GM18526 (cell line): ENCODE results near the gene DLG2.

Source experiments
- POLR2A ChIP-seq: IDR thresholded peaks from 3 replicates; pipeline ENCODE4 v1.6.1; 2011; ENCODE audit not compliant: insufficient read length; ENCODE audit errors: extremely low read depth

Gene DLG2

GRCh38 chr11:83628622-83629355 is 1998.4 kb downstream of the DLG2 start:
- no peak for TF ChIP-seq POLR2A

- TF ChIP-seq POLR2A: no peak
Observed at GRCh38 chr11:83625336-83625735, 2001.8 kb downstream of the DLG2 start.

GRCh38 chr11:83617671-83618070 is 2009.5 kb downstream of the DLG2 start:
- no peak for TF ChIP-seq POLR2A

GRCh38 chr11:83613767-83614121 is 2013.4 kb downstream of the DLG2 start:
- no peak for TF ChIP-seq POLR2A

- TF ChIP-seq POLR2A: no peak
Observed at GRCh38 chr11:83612891-83613766, 2014.0 kb downstream of the DLG2 start.

GRCh38 chr11:83611600-83611999 is 2015.5 kb downstream of the DLG2 start:
- no peak for TF ChIP-seq POLR2A

- TF ChIP-seq POLR2A: no peak
Observed at GRCh38 chr11:83611031-83611430, 2016.1 kb downstream of the DLG2 start.

GRCh38 chr11:83609191-83609590 is 2018.0 kb downstream of the DLG2 start:
- no peak for TF ChIP-seq POLR2A

GRCh38 chr11:83608571-83608970 is 2018.6 kb downstream of the DLG2 start:
- TF ChIP-seq POLR2A: no peak

GRCh38 chr11:83601914-83602527 is 2025.1 kb downstream of the DLG2 start:
- TF ChIP-seq POLR2A: no peak

GRCh38 chr11:83601201-83601913 is 2025.8 kb downstream of the DLG2 start:
- no peak for TF ChIP-seq POLR2A

- no peak for TF ChIP-seq POLR2A
Observed at GRCh38 chr11:83600661-83601060, 2026.5 kb downstream of the DLG2 start.

GRCh38 chr11:83599066-83599465 is 2028.1 kb downstream of the DLG2 start:
- TF ChIP-seq POLR2A: no peak

GRCh38 chr11:83583757-83584366 is 2043.3 kb downstream of the DLG2 start:
- no peak for TF ChIP-seq POLR2A

GRCh38 chr11:83574519-83574918 is 2052.6 kb downstream of the DLG2 start:
- TF ChIP-seq POLR2A: no peak
